HepG2 (cell line): ENCODE measurements around the gene USP9X.

Experiments used
- CHD2 ChIP-seq: IDR thresholded peaks from 2 replicates; pipeline ENCODE4 v1.6.1; 2011; ENCODE audit warnings: low read depth, low read length, improper control_type of control experiment
- EP300 ChIP-seq, 3 experiments: sonication (generic) in 1 of 3; formaldehyde crosslinking in 1 of 3; IDR thresholded peaks; 2 replicates each; pipeline versions ENCODE4 v1.5.1 to v1.6.1; 2011 to 2020; ENCODE audit warnings: low read depth in 2 of 3, low read length in 2 of 3, borderline replicate concordance in 1 of 3, improper control_type of control experiment in 1 of 3, mild to moderate bottlenecking in 1 of 3, missing genetic modification reagents in 1 of 3, moderate library complexity in 1 of 3
- NR1H2 ChIP-seq: sonication (generic); formaldehyde crosslinking; IDR thresholded peaks from 2 replicates; pipeline ENCODE4 v1.8.1; 2022; ENCODE audit warnings: low read depth, missing genetic modification reagents, borderline replicate concordance
- POLR2AphosphoS5 ChIP-seq: IDR thresholded peaks from 2 replicates; pipeline ENCODE4 v1.6.1; 2012; ENCODE audit warnings: low read depth, low read length
- SAFB2 ChIP-seq: sonication (generic); formaldehyde crosslinking; IDR thresholded peaks from 2 replicates; pipeline ENCODE4 v1.5.1; 2020; ENCODE audit warnings: missing genetic modification reagents, low read depth, mild to moderate bottlenecking, borderline replicate concordance
- SIX1 ChIP-seq: sonication (generic); formaldehyde crosslinking; IDR thresholded peaks from 2 replicates; pipeline ENCODE4 v1.4.0; 2020; ENCODE audit warnings: missing genetic modification reagents, borderline replicate concordance
- TARDBP ChIP-seq: sonication (generic); formaldehyde crosslinking; IDR thresholded peaks from 2 replicates; pipeline ENCODE4 v1.8.0; 2022; ENCODE audit warnings: mild to moderate bottlenecking, missing genetic modification reagents
- ZC3H4 ChIP-seq: sonication (generic); formaldehyde crosslinking; IDR thresholded peaks from 2 replicates; pipeline ENCODE4 v1.4.0; 2020; ENCODE audit warnings: missing genetic modification reagents, borderline replicate concordance
- ZFAT ChIP-seq: sonication (generic); formaldehyde crosslinking; conservative IDR thresholded peaks from 2 replicates; pipeline ENCODE4 v1.8.1; 2023; ENCODE audit warnings: missing genetic modification reagents, inconsistent platforms
- TF ChIP-seq, protein P1 (sequence below): IDR thresholded peaks from 2 replicates; pipeline ENCODE4 v1.6.1; 2016; ENCODE audit warnings: missing biosample characterization, missing genetic modification reagents, low read depth

DNA sequence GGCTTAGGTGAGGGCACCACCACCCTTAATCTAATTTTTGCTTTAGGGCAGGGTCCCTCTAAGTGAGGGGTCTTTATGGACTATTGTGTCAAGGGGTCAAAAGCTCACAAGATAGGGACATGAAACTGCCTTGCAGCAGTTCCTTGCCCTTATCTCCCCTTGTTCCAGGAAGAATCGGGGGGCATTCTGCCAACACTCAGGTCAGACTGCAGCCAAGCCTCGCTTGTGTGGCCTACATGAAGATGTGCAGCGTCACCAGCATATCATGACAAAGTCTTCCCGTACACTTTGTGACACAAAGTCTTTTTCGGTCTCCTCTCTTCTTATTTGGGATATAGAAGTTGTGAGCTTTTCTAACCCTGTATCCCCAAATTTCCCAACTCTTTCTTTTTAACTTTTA, 17.5 kb upstream of the USP9X start:
- TF ChIP-seq SIX1 (no peak), NR1H2 (CRISPR knock-in tag) (no peak), TARDBP (CRISPR knock-in tag) (no peak), ZC3H4 (no peak), EP300 (IDR thresholded peaks at IDR 0.05; ENCODE audit: low read depth in 2 of 2, low read length in 2 of 2) (no peak), EP300 (CRISPR knock-in tag; IDR thresholded peaks at IDR 0.05; ENCODE audit: borderline replicate concordance) (no peak), SAFB2 (CRISPR knock-in tag) (no peak), POLR2AphosphoS5 (no peak), ZFAT (CRISPR knock-in tag) (no peak), CHD2 (no peak)
- TF ChIP-seq, protein P1, sequence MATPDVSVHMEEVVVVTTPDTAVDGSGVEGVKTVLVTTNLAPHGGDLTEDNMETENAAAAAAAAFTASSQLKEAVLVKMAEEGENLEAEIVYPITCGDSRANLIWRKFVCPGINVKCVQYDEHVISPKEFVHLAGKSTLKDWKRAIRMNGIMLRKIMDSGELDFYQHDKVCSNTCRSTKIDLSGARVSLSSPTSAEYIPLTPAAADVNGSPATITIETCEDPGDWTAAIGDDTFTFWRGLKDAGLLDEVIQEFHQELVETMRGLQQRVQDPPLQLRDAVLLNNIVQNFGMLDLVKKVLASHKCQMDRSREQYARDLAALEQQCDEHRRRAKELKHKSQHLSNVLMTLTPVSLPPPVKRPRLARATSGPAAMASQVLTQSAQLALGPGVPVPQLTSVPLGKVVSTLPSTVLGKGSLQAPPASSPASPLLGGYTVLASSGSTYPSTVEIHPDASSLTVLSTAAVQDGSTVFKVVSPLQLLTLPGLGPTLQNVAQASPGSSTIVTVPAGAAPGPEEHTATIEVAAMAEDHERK (CRISPR knock-in tag), result no peak
